H1 (cell line): ENCODE measurements around the gene TYRO3. TPM values are rescaled to one million over a fixed set of nuclear protein-coding genes. Genes with fewer than 3 reads are reported as not detected.

Experiments
- BCL11A ChIP-seq, 2 experiments: IDR thresholded peaks; one replicate each; pipeline ENCODE4 v1.6.1; 2011; ENCODE audit warnings: low read depth in 2 of 2, low read length in 2 of 2, mild to moderate bottlenecking in 2 of 2
- CBX8 ChIP-seq: fragments of 300-800, 300-1000 bp; sonication (generic); IDR thresholded peaks from 2 replicates; pipeline ENCODE4 v1.7.1; 2016; ENCODE audit warnings: low read depth, low read length, borderline replicate concordance
- CHD7 ChIP-seq: fragments of 300-600 bp; sonication (generic); IDR thresholded peaks from 2 replicates; pipeline ENCODE4 v1.7.1; 2012; ENCODE audit warnings: low read length, moderate library complexity, mild to moderate bottlenecking, inconsistent platforms; ENCODE audit not compliant: insufficient replicate concordance
- JUN ChIP-seq: IDR thresholded peaks from 2 replicates; pipeline ENCODE4 v1.6.1; 2011; ENCODE audit warnings: low read depth, mild to moderate bottlenecking, improper control_type of control experiment, low read length
- RBBP5 ChIP-seq: IDR thresholded peaks from 2 replicates; pipeline ENCODE4 v1.7.1; 2012; ENCODE audit warnings: low read depth, mild to moderate bottlenecking, inconsistent platforms, low read length, moderate library complexity, borderline replicate concordance
- SIN3A ChIP-seq, 2 experiments: IDR thresholded peaks in 1 of 2; conservative IDR thresholded peaks in 1 of 2; 2 replicates each; pipeline ENCODE4 v1.6.1; 2011 to 2012; ENCODE audit warnings: low read length in 2 of 2, improper control_type of control experiment in 1 of 2, low read depth in 1 of 2, mild to moderate bottlenecking in 1 of 2
- TEAD4 ChIP-seq: IDR thresholded peaks from 2 replicates; pipeline ENCODE4 v1.6.1; 2012; ENCODE audit warnings: low read depth, low read length, inconsistent platforms, mixed read lengths
- polyA plus RNA-seq, 7 experiments: library from polyadenylated mRNA; depleted of rRNA in 3 of 7; stranded (reverse) in 5 of 7; unstranded in 2 of 7; fragments of >200 nt in 5 of 7; fragments of 200-250 nt in 2 of 7; gene quantifications; 1 replicate in 5 of 7; 2 replicates in 1 of 7; 4 replicates in 1 of 7; pipeline versions ENCODE4 v1.2.1 to v1.2.3, GENCODE V29; 2011 to 2013; ENCODE audit warnings: missing spikeins in 2 of 7, mixed read lengths in 2 of 7
- total RNA-seq: library from RNA; stranded (reverse); fragmentation: NEBNext Ultra II Directional; extraction: Animal tissue kit (Norgen Biotek cat#: 25700); gene quantifications from 2 replicates; pipeline ENCODE4 v1.2.1, GENCODE V29; 2021
- TF ChIP-seq, protein P1 (sequence below): IDR thresholded peaks from 2 replicates; pipeline ENCODE4 v1.6.1; 2011; ENCODE audit warnings: low read depth, mild to moderate bottlenecking, low read length; ENCODE audit not compliant: insufficient read depth

TYRO3 gene
- total and polyA plus RNA-seq, 2 of the 8 experiments (the other 6 are each of a cell fraction or from before 2014, with no cell fraction given), result 82.7 to 98.8 TPM

DNA sequence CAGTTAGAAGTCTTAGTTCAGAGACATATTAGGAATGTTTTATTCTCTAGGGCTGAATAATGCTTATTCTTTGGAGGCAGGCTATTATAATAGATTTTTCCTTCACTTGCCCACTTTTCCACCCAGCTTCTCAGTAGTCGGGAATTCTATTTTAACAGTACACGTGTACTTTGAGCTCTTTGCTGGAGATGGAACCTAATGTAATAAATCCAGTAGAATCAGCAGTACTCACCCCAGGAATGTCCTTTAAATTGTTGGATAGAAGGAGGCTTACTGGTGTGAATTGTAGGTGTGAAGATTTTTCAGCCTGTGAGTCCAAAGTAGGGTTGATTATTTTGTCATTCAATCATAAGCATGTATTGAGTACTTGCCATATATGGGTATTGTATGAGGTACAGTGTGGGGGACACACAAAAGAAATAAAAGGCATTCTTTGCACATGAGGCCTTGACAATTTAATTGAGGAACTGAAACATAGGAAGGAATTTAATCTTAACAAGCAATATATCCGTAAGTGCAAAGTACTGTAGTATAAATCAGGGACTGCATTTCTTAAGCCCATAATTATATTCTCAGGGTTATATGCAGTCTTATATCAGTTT lies 71.7 kb downstream of the TYRO3 start (continued):
- no peak for TF ChIP-seq CHD7
- TF ChIP-seq TEAD4, result no peak
- TF ChIP-seq RBBP5, result no peak
- no peak for TF ChIP-seq SIN3A (conservative IDR thresholded peaks at IDR 0.05 in 1 of 2, IDR thresholded peaks at IDR 0.05 in 1 of 2; ENCODE audit: low read depth in 1 of 2, low read length in 2 of 2)
- TF ChIP-seq, protein P1, sequence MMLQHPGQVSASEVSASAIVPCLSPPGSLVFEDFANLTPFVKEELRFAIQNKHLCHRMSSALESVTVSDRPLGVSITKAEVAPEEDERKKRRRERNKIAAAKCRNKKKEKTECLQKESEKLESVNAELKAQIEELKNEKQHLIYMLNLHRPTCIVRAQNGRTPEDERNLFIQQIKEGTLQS, result no peak
- no peak for TF ChIP-seq BCL11A (IDR thresholded peaks at IDR 0.05; ENCODE audit: low read depth in 2 of 2, low read length in 2 of 2)
- TF ChIP-seq JUN, result no peak
- TF ChIP-seq CBX8, result no peak
